Measurements from ENCODE around the gene NCSTN. TPM values are rescaled to one million over a fixed set of nuclear protein-coding genes. Genes with fewer than 3 reads are reported as not detected.

NCSTN gene
- total RNA-seq, 1 experiment from 2014 or later: 89.5 TPM

- H3K4me3 Mint-ChIP-seq (ENCODE audit: unreplicated experiment): no peak within 1 kb of the TSS
- Histone ChIP-seq H3K4me3 (ENCODE audit: low read depth, low read length) (no peak within 1 kb of the TSS), H3K27me3 (replicated peaks; ENCODE audit: control insufficient read depth, insufficient read depth, low read length) (no peaks in the 10 kb centered on the region), H3K9me3 (no peaks in the 10 kb centered on the region), H3K36me3 (ENCODE audit: control insufficient read depth, insufficient read depth, low read length) (no peaks in the 10 kb centered on the region), H3K4me1 (peaks cover 5% of the 10 kb centered on the region; the same call in 1 of the 2 replicates)
- H3K4me1 Mint-ChIP-seq (ENCODE audit: low read depth, unreplicated experiment): peaks cover 9% of the 10 kb centered on the region
- H3K9me3 Mint-ChIP-seq (ENCODE audit: unreplicated experiment): no peaks in the 10 kb centered on the region
- POLR2A ChIA-PET: no interaction called here
- peaks cover 12% of the 10 kb centered on the region for H3K36me3 Mint-ChIP-seq (ENCODE audit: insufficient read depth, unreplicated experiment)
- H3K27ac Mint-ChIP-seq (ENCODE audit: unreplicated experiment): no peak within 1 kb of the TSS
- DNase-seq: no peak
- CTCF ChIA-PET: no interaction called here
- BruUV-seq (replicated peaks): no TSS peak
- intact Hi-C loops (cut with micrococcal nuclease; ENCODE audit: unreplicated experiment): no loop called here
- H3K27me3 Mint-ChIP-seq (ENCODE audit: insufficient read depth, unreplicated experiment): peaks cover 8% of the 10 kb centered on the region
- TF ChIP-seq, protein P1, sequence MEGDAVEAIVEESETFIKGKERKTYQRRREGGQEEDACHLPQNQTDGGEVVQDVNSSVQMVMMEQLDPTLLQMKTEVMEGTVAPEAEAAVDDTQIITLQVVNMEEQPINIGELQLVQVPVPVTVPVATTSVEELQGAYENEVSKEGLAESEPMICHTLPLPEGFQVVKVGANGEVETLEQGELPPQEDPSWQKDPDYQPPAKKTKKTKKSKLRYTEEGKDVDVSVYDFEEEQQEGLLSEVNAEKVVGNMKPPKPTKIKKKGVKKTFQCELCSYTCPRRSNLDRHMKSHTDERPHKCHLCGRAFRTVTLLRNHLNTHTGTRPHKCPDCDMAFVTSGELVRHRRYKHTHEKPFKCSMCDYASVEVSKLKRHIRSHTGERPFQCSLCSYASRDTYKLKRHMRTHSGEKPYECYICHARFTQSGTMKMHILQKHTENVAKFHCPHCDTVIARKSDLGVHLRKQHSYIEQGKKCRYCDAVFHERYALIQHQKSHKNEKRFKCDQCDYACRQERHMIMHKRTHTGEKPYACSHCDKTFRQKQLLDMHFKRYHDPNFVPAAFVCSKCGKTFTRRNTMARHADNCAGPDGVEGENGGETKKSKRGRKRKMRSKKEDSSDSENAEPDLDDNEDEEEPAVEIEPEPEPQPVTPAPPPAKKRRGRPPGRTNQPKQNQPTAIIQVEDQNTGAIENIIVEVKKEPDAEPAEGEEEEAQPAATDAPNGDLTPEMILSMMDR (IDR thresholded peaks at IDR 0.05; ENCODE audit: insufficient read depth in 1 of 2, low read depth in 1 of 2, low read length in 1 of 2, severe bottlenecking in 1 of 2, unreplicated experiment in 1 of 2): no peak
These were observed 23.7 kb downstream of the NCSTN start, which contains the start of gene NHLH1 for GRCh38 chr1:160366731-160367515. NHLH1 (plus strand) TSS chr1:160367071; CDS start chr1:160370732, 3,661 bp downstream.

DNA sequence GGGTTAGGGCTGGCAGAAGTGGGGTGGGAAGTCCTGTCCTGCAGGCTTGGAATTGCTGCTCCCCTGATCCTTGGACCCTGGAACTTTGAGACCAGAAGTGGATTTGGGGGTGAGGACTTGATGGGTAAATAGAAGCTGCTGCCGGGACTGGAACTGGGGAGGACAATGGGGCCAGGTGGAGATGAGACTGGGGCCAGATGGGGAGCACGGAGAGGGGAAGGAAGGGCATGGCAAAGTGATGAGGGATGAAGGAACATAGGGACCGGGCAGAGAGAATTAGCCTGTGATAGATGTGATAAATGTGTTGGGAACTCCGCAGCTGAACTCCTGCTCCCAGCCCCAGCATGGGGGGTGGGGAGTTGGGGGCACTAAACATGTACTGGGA, 24.3 kb downstream of the NCSTN start:
- Mint-ChIP-seq H3K27ac (ENCODE audit: unreplicated experiment) (no peak overlapping the region), H3K9me3 (ENCODE audit: unreplicated experiment) (no peaks in the 10 kb centered on the region), H3K4me3 (ENCODE audit: unreplicated experiment) (no peak overlapping the region), H3K27me3 (ENCODE audit: insufficient read depth, unreplicated experiment) (peaks cover 8% of the 10 kb centered on the region), H3K4me1 (ENCODE audit: low read depth, unreplicated experiment) (peaks cover 3% of the 10 kb centered on the region), H3K36me3 (ENCODE audit: insufficient read depth, unreplicated experiment) (peaks cover 7% of the 10 kb centered on the region)
- Histone ChIP-seq H3K4me1 (no peaks in the 10 kb centered on the region), H3K27me3 (replicated peaks; ENCODE audit: control insufficient read depth, insufficient read depth, low read length) (no peaks in the 10 kb centered on the region), H3K4me3 (ENCODE audit: low read depth, low read length) (no peak overlapping the region), H3K36me3 (ENCODE audit: control insufficient read depth, insufficient read depth, low read length) (no peaks in the 10 kb centered on the region), H3K9me3 (no peaks in the 10 kb centered on the region)
- DNase-seq: no peak
- ChIA-PET CTCF (no interaction called here), POLR2A (no interaction called here)
- BruUV-seq (replicated peaks): no TSS peak
- intact Hi-C loops (cut with micrococcal nuclease; ENCODE audit: unreplicated experiment): no loop called here
- TF ChIP-seq, protein P1 (IDR thresholded peaks at IDR 0.05; ENCODE audit: insufficient read depth in 1 of 2, low read depth in 1 of 2, low read length in 1 of 2, severe bottlenecking in 1 of 2, unreplicated experiment in 1 of 2): no peak

- intact Hi-C loops (cut with micrococcal nuclease; ENCODE audit: unreplicated experiment): no loop called here
- Mint-ChIP-seq H3K9me3 (ENCODE audit: unreplicated experiment) (no peaks in the 10 kb centered on the region), H3K4me3 (ENCODE audit: unreplicated experiment) (no peak overlapping the region), H3K36me3 (ENCODE audit: insufficient read depth, unreplicated experiment) (peaks cover 6% of the 10 kb centered on the region), H3K27me3 (ENCODE audit: insufficient read depth, unreplicated experiment) (peaks cover 8% of the 10 kb centered on the region), H3K27ac (ENCODE audit: unreplicated experiment) (no peak overlapping the region), H3K4me1 (ENCODE audit: low read depth, unreplicated experiment) (no peaks in the 10 kb centered on the region)
- TF ChIP-seq, protein P1 (IDR thresholded peaks at IDR 0.05; ENCODE audit: insufficient read depth in 1 of 2, low read depth in 1 of 2, low read length in 1 of 2, severe bottlenecking in 1 of 2, unreplicated experiment in 1 of 2): no peak
- BruUV-seq (replicated peaks): no TSS peak
- Histone ChIP-seq H3K27me3 (replicated peaks; ENCODE audit: control insufficient read depth, insufficient read depth, low read length) (no peaks in the 10 kb centered on the region), H3K36me3 (ENCODE audit: control insufficient read depth, insufficient read depth, low read length) (no peaks in the 10 kb centered on the region), H3K4me1 (no peaks in the 10 kb centered on the region), H3K4me3 (ENCODE audit: low read depth, low read length) (no peak overlapping the region), H3K9me3 (no peaks in the 10 kb centered on the region)
- DNase-seq: no peak
- CTCF ChIA-PET: no interaction called here
- POLR2A ChIA-PET: no interaction called here
These were observed 25.0 kb downstream of the NCSTN start for GRCh38 chr1:160367934-160368923.
